HepG2 (cell line): ENCODE results near the gene TTC16. TPM values are rescaled to one million over a fixed set of nuclear protein-coding genes. Genes with fewer than 3 reads are reported as not detected.

Experiments used
- ATAC-seq: fragments of 200-7000 bp; cut with Tn5 transposase; 3 replicates; pipeline ENCODE4 v1.9.1; 2020; ENCODE audit warnings: mild to moderate bottlenecking, moderate library complexity
- BruUV-seq: library from RNA; stranded (reverse); fragments of 400-500 nt; replicated peaks from 2 replicates; lab custom pipeline; 2021; lab: Mats Ljungman, UMichigan
- CTCF ChIA-PET: fragments of 300-600 bp; formaldehyde crosslinking; extraction: SDS; loops from one replicate; lab custom pipeline; 2021; ENCODE audit warnings: low total read pairs, inconsistent platforms, low intra/inter-chr PET ratio; lab: Yijun Ruan, JAX
- POLR2A ChIA-PET: fragments of 350-600 bp; sonication (Branson Sonifier 250); formaldehyde crosslinking; loops from one replicate; lab custom pipeline; 2020; ENCODE audit warnings: antibody characterized with exemption, inconsistent platforms; lab: Yijun Ruan, JAX
- DNase-seq: peaks from one replicate; pipeline ENCODE4 v3.0.0-alpha.2; 2015; ENCODE audit warnings: low spot score
- FAIRE-seq: peaks from 3 replicates; lab custom pipeline; 2011; peaks lifted over from hg19 to GRCh38; lab: Jason Lieb, UNC
- H2AFZ ChIP-seq: one replicate; pipeline ENCODE4 v1.6.1; 2011; ENCODE audit warnings: low read length, inconsistent platforms
- H3K27ac ChIP-seq: fragments of 300-600 bp; 3 replicates; pipeline ENCODE4 v1.8.0; 2011; ENCODE audit warnings: mixed run types, mild to moderate bottlenecking, mixed read lengths, low read length, inconsistent platforms; ENCODE audit not compliant: insufficient read depth; ENCODE audit errors: extremely low read length
- H3K27me3 ChIP-seq, 2 experiments: fragments of 200-600 bp in 1 of 2; 2 replicates in 1 of 2; 3 replicates in 1 of 2; pipeline versions ENCODE4 v1.6.0 to v1.8.0; 2011; ENCODE audit warnings: low read length in 2 of 2, mild to moderate bottlenecking in 2 of 2, moderate library complexity in 2 of 2, inconsistent platforms in 1 of 2; ENCODE audit not compliant: insufficient read depth in 2 of 2, control insufficient read depth in 1 of 2
- H3K36me3 ChIP-seq, 2 experiments: fragments of 200-600 bp in 1 of 2; replicated peaks in 1 of 2; 2 replicates in 1 of 2; 3 replicates in 1 of 2; pipeline versions ENCODE4 v1.5.1 to v1.8.0; 2011; ENCODE audit warnings: low read length in 2 of 2, inconsistent platforms in 1 of 2; ENCODE audit not compliant: insufficient read depth in 2 of 2, control insufficient read depth in 1 of 2
- H3K4me1 ChIP-seq: 2 replicates; pipeline ENCODE4 v1.5.1; 2012; ENCODE audit warnings: low read length, inconsistent platforms; ENCODE audit not compliant: insufficient read depth
- H3K4me2 ChIP-seq: 2 replicates; pipeline ENCODE4 v1.6.0; 2011; ENCODE audit warnings: low read depth, low read length, inconsistent platforms
- H3K4me3 ChIP-seq, 3 experiments: fragments of 200-600 bp in 1 of 3; sonication (generic), shearing (Covaris generic) in 1 of 3; replicated peaks in 1 of 3; 2 replicates each; pipeline ENCODE4 v1.5.1; 2011 to 2016; ENCODE audit warnings: low read length in 3 of 3, inconsistent platforms in 2 of 3, low read depth in 2 of 3, mild to moderate bottlenecking in 2 of 3, control low read depth in 1 of 3, mixed read lengths in 1 of 3; ENCODE audit not compliant: insufficient read depth in 1 of 3
- H3K79me2 ChIP-seq: one replicate; pipeline ENCODE4 v1.6.1; 2011; ENCODE audit warnings: low read length, inconsistent platforms; ENCODE audit not compliant: insufficient read depth
- H3K9ac ChIP-seq: 2 replicates; pipeline ENCODE4 v1.6.0; 2011; ENCODE audit warnings: mild to moderate bottlenecking, low read depth, low read length, inconsistent platforms; ENCODE audit not compliant: insufficient read depth
- H3K9me3 ChIP-seq: 2 replicates; pipeline ENCODE4 v1.5.1; 2012; ENCODE audit warnings: mild to moderate bottlenecking, low read length
- H4K20me1 ChIP-seq: 2 replicates; pipeline ENCODE4 v1.6.0; 2011; ENCODE audit warnings: inconsistent platforms, mild to moderate bottlenecking, low read length, moderate library complexity; ENCODE audit not compliant: insufficient read depth
- ATF7 ChIP-seq, 2 experiments: fragments of 450-650 bp in 1 of 2; sonication (generic) in 1 of 2; formaldehyde crosslinking in 1 of 2; IDR thresholded peaks; 2 replicates each; pipeline versions ENCODE4 v1.4.0 to v1.6.1; 2016 to 2020; ENCODE audit warnings: antibody characterized with exemption in 1 of 2, mild to moderate bottlenecking in 1 of 2, missing genetic modification reagents in 1 of 2
- CREB1 ChIP-seq, 2 experiments: fragments of 450-650 bp in 1 of 2; IDR thresholded peaks; 2 replicates each; pipeline ENCODE4 v1.6.1; 2016 to 2017; ENCODE audit warnings: control low read depth in 1 of 2, mild to moderate bottlenecking in 1 of 2, missing compliant biosample characterization in 1 of 2, missing genetic modification characterization in 1 of 2
- HOMEZ ChIP-seq: IDR thresholded peaks from 2 replicates; pipeline ENCODE4 v1.6.1; 2016; ENCODE audit warnings: low read depth
- SRSF9 ChIP-seq: fragments of 200-400 bp; formaldehyde crosslinking; IDR thresholded peaks from 2 replicates; pipeline ENCODE4 v1.6.1; 2018; ENCODE audit warnings: borderline replicate concordance, mild to moderate bottlenecking, low read depth, low read length; ENCODE audit not compliant: insufficient read depth, poor library complexity, severe bottlenecking
- ZNF296 ChIP-seq: sonication (generic); formaldehyde crosslinking; conservative IDR thresholded peaks from 2 replicates; pipeline ENCODE4 v1.5.0; 2020; ENCODE audit warnings: mild to moderate bottlenecking, missing genetic modification reagents
- ZNF589 ChIP-seq: sonication (generic); formaldehyde crosslinking; conservative IDR thresholded peaks from 2 replicates; pipeline ENCODE4 v1.8.0; 2022; ENCODE audit warnings: mild to moderate bottlenecking, moderate library complexity, missing genetic modification reagents
- ZNF781 ChIP-seq: sonication (generic); formaldehyde crosslinking; IDR thresholded peaks from 2 replicates; pipeline ENCODE4 v1.5.1; 2020; ENCODE audit warnings: borderline replicate concordance, mild to moderate bottlenecking, missing genetic modification reagents; ENCODE audit errors: not compliant biosample characterization
- WGBS: methylation state at CpG from one replicate; pipeline ENCODE4 v1.1.6; 2017; ENCODE audit warnings: low lambda C conversion rate; 5-methylcytosine and 5-hydroxymethylcytosine counted together
- in situ Hi-C: cut with HindIII; loops from 2 replicates; pipeline ENCODE4 v1.10.0; 2017; ENCODE audit warnings: low pct_unique_long_range_greater_than_20kb; ENCODE audit not compliant: extremely low pct_ligation_motif_present
- intact Hi-C: fragments of 100-400 bp; cut with micrococcal nuclease; formaldehyde crosslinking; loops from one replicate; pipeline ENCODE4 v1.10.0; 2022; ENCODE audit not compliant: unreplicated experiment
- polyA plus RNA-seq, 8 experiments: library from polyadenylated mRNA; depleted of rRNA in 3 of 8; stranded (reverse) in 7 of 8; unstranded in 1 of 8; fragments of >200 nt; fragmentation: Illumina TruSeq in 4 of 8; extraction: Trizol in 4 of 8; gene quantifications; 2 replicates each; pipeline versions ENCODE4 v1.2.1 to v1.2.3, GENCODE V29; 2011 to 2016; ENCODE audit warnings: low read depth in 4 of 8, missing spikeins in 1 of 8, mixed read lengths in 1 of 8; ENCODE audit not compliant: insufficient read depth in 1 of 8
- total RNA-seq, 5 experiments: library from RNA; depleted of rRNA; stranded (reverse); fragments of >200 nt; fragmentation: Illumina TruSeq; extraction: Trizol; gene quantifications; 2 replicates each; pipeline ENCODE4 v1.2.3, GENCODE V29; 2016; ENCODE audit warnings: low read depth in 1 of 5
- TF ChIP-seq, protein P1 (sequence below): sonication (generic); formaldehyde crosslinking; IDR thresholded peaks from 2 replicates; pipeline ENCODE4 v1.4.0; 2020; ENCODE audit warnings: missing genetic modification reagents
- TF ChIP-seq, protein P2 (sequence below): fragments of 450-650 bp; IDR thresholded peaks from 2 replicates; pipeline ENCODE4 v1.6.1; 2017
- TF ChIP-seq, protein P3 (sequence below), 2 experiments: sonication (generic) in 1 of 2; formaldehyde crosslinking in 1 of 2; IDR thresholded peaks; 2 replicates each; pipeline versions ENCODE4 v1.4.0 to v1.6.1; 2018 to 2020; ENCODE audit warnings: missing genetic modification reagents in 2 of 2, borderline replicate concordance in 1 of 2, low read depth in 1 of 2, mild to moderate bottlenecking in 1 of 2, missing biosample characterization in 1 of 2
- TF ChIP-seq, protein P4 (sequence below): sonication (generic); formaldehyde crosslinking; IDR thresholded peaks from 2 replicates; pipeline ENCODE4 v1.5.0; 2020; ENCODE audit warnings: missing genetic modification reagents, mild to moderate bottlenecking, borderline replicate concordance
- TF ChIP-seq, protein P5 (sequence below): sonication (generic); formaldehyde crosslinking; IDR thresholded peaks from 2 replicates; pipeline ENCODE4 v1.5.1; 2020; ENCODE audit warnings: mild to moderate bottlenecking, moderate library complexity, missing genetic modification reagents

The TTC16 gene
- total and polyA plus RNA-seq, 2 of the 13 experiments (the other 11 are each of a cell fraction or from before 2014, with no cell fraction given): not detected

DNA sequence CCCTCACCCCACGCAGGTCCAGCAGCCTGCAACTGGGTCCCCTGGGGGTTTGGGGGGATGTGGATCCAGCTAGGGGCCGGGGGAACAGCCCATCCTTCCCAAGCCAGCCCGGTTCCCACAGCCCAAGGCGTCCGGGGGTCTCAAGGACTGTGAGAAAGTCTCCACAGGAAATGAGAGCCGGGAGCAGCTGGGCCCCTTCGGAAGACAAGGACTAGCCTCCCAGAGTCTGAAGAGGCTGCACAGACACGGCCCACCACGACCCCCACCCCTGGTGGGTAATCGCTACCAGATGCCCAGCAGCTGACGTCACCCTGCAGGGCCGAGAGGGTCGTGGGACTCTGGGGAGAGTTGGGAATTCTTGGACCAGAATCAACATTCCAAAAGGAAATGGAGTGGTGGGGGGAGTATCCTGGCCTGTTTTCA lies 52.0 kb downstream of the TTC16 start:
- no peaks in the 10 kb centered on the region for H3K36me3 ChIP-seq
- no peaks in the 10 kb centered on the region for H3K9me3 ChIP-seq
- no peaks in the 10 kb centered on the region for H4K20me1 ChIP-seq
- H3K9ac ChIP-seq: no peak overlapping the region
- no peak for TF ChIP-seq ZNF781 (CRISPR knock-in tag)
- TF ChIP-seq, protein P1, sequence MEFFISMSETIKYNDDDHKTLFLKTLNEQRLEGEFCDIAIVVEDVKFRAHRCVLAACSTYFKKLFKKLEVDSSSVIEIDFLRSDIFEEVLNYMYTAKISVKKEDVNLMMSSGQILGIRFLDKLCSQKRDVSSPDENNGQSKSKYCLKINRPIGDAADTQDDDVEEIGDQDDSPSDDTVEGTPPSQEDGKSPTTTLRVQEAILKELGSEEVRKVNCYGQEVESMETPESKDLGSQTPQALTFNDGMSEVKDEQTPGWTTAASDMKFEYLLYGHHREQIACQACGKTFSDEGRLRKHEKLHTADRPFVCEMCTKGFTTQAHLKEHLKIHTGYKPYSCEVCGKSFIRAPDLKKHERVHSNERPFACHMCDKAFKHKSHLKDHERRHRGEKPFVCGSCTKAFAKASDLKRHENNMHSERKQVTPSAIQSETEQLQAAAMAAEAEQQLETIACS: no peak
- no peak for TF ChIP-seq ZNF296 (CRISPR knock-in tag)
- TF ChIP-seq, protein P2, sequence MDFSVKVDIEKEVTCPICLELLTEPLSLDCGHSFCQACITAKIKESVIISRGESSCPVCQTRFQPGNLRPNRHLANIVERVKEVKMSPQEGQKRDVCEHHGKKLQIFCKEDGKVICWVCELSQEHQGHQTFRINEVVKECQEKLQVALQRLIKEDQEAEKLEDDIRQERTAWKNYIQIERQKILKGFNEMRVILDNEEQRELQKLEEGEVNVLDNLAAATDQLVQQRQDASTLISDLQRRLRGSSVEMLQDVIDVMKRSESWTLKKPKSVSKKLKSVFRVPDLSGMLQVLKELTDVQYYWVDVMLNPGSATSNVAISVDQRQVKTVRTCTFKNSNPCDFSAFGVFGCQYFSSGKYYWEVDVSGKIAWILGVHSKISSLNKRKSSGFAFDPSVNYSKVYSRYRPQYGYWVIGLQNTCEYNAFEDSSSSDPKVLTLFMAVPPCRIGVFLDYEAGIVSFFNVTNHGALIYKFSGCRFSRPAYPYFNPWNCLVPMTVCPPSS: no peak
- TF ChIP-seq ATF7 (IDR thresholded peaks at IDR 0.05): peak; percentile 34; the same call in 1 of the 2 replicates
- TF ChIP-seq ATF7 (CRISPR knock-in tag; IDR thresholded peaks at IDR 0.05): no peak
- TF ChIP-seq, protein P3, sequence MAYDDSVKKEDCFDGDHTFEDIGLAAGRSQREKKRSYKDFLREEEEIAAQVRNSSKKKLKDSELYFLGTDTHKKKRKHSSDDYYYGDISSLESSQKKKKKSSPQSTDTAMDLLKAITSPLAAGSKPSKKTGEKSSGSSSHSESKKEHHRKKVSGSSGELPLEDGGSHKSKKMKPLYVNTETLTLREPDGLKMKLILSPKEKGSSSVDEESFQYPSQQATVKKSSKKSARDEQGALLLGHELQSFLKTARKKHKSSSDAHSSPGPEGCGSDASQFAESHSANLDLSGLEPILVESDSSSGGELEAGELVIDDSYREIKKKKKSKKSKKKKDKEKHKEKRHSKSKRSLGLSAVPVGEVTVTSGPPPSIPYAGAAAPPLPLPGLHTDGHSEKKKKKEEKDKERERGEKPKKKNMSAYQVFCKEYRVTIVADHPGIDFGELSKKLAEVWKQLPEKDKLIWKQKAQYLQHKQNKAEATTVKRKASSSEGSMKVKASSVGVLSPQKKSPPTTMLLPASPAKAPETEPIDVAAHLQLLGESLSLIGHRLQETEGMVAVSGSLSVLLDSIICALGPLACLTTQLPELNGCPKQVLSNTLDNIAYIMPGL (CRISPR knock-in tag; IDR thresholded peaks at IDR 0.05; ENCODE audit: borderline replicate concordance in 1 of 2, low read depth in 1 of 2): no peak
- TF ChIP-seq SRSF9: no peak
- TF ChIP-seq, protein P4, sequence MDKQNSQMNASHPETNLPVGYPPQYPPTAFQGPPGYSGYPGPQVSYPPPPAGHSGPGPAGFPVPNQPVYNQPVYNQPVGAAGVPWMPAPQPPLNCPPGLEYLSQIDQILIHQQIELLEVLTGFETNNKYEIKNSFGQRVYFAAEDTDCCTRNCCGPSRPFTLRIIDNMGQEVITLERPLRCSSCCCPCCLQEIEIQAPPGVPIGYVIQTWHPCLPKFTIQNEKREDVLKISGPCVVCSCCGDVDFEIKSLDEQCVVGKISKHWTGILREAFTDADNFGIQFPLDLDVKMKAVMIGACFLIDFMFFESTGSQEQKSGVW (CRISPR knock-in tag): no peak
- TF ChIP-seq ZNF589 (CRISPR knock-in tag): no peak
- TF ChIP-seq HOMEZ: no peak
- peak; percentile 76 for TF ChIP-seq CREB1 (IDR thresholded peaks at IDR 0.05)
- TF ChIP-seq CREB1 (CRISPR knock-in tag; IDR thresholded peaks at IDR 0.05): no peak
- TF ChIP-seq, protein P5, sequence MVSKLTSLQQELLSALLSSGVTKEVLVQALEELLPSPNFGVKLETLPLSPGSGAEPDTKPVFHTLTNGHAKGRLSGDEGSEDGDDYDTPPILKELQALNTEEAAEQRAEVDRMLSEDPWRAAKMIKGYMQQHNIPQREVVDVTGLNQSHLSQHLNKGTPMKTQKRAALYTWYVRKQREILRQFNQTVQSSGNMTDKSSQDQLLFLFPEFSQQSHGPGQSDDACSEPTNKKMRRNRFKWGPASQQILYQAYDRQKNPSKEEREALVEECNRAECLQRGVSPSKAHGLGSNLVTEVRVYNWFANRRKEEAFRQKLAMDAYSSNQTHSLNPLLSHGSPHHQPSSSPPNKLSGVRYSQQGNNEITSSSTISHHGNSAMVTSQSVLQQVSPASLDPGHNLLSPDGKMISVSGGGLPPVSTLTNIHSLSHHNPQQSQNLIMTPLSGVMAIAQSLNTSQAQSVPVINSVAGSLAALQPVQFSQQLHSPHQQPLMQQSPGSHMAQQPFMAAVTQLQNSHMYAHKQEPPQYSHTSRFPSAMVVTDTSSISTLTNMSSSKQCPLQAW (CRISPR knock-in tag): no peak
- H3K4me2 ChIP-seq: no peak overlapping the region
- in situ Hi-C loops: no loop called here
- peaks cover 9% of the 10 kb centered on the region for H3K4me1 ChIP-seq
- DNase-seq (no peak), ATAC-seq (no peak), FAIRE-seq (no peak)
- POLR2A ChIA-PET: no interaction called here
- intact Hi-C loops: no loop called here
- peaks cover 2 to 49% of the 10 kb centered on the region in 2 experiments; a peak in 3 of 5 replicates for H3K27me3 ChIP-seq
- 25% methylated on average over 6 of the region's 13 CpGs for WGBS
- no peak overlapping the region for H3K4me3 ChIP-seq
- no peaks in the 10 kb centered on the region for H3K79me2 ChIP-seq
- no TSS peak for BruUV-seq
- H2AFZ ChIP-seq: no peak overlapping the region
- H3K27ac ChIP-seq: no peak overlapping the region
- CTCF ChIA-PET: no interaction called here
